C4-2B (cell line): ENCODE results near the gene CDYL.

Source experiments
- ZFX ChIP-seq: fragments of 450-650 bp; IDR thresholded peaks from 2 replicates; pipeline ENCODE4 v1.6.1; 2017
- TF ChIP-seq, protein P1 (sequence below): fragments of 450-650 bp; conservative IDR thresholded peaks from 2 replicates; pipeline ENCODE4 v1.5.1; 2017; ENCODE audit warnings: mild to moderate bottlenecking

DNA sequence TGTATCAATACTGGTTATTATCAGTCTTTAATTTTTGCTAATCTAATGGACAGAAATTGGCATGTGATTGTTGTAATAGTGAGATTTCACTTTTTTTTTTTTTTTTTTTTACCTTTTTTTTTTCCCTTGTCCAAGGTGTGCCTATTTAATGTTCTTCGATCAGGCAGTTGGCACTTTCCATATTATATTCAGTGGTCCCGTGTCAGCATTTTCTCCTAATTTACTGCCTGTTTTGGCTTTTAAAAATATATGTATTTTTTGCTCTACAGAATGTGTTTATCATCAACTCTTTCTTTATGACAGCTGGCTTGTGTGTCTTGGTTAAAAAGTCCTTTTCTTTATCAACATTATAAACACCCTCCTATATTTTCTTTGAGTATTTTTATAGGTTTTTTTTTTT is 39.4 kb downstream of the CDYL start:
- TF ChIP-seq, protein P1, sequence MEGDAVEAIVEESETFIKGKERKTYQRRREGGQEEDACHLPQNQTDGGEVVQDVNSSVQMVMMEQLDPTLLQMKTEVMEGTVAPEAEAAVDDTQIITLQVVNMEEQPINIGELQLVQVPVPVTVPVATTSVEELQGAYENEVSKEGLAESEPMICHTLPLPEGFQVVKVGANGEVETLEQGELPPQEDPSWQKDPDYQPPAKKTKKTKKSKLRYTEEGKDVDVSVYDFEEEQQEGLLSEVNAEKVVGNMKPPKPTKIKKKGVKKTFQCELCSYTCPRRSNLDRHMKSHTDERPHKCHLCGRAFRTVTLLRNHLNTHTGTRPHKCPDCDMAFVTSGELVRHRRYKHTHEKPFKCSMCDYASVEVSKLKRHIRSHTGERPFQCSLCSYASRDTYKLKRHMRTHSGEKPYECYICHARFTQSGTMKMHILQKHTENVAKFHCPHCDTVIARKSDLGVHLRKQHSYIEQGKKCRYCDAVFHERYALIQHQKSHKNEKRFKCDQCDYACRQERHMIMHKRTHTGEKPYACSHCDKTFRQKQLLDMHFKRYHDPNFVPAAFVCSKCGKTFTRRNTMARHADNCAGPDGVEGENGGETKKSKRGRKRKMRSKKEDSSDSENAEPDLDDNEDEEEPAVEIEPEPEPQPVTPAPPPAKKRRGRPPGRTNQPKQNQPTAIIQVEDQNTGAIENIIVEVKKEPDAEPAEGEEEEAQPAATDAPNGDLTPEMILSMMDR = no peak
- TF ChIP-seq ZFX = no peak
